PC-3 (cell line): ENCODE results near the gene GPC3. TPM values are rescaled to one million over a fixed set of nuclear protein-coding genes. Genes with fewer than 3 reads are reported as not detected.

ENCODE experiments used
- ATAC-seq: fragments of 200-7000 bp; cut with Tn5 transposase; 2 replicates; pipeline ENCODE4 v1.9.1; 2020; ENCODE audit warnings: mild to moderate bottlenecking, moderate library complexity
- BruUV-seq: library from RNA; stranded (reverse); fragments of 400-500 nt; replicated peaks from 2 replicates; lab custom pipeline; 2021; lab: Mats Ljungman, UMichigan
- CTCF ChIA-PET: fragments of 300-600 bp; sonication (Branson Sonifier 250); formaldehyde crosslinking; loops from one replicate; lab custom pipeline; 2022; ENCODE audit warnings: antibody characterized with exemption; lab: Charles Lee
- POLR2A ChIA-PET: fragments of 300-600 bp; sonication (Branson Sonifier 250); formaldehyde crosslinking; loops from one replicate; lab custom pipeline; 2022; ENCODE audit warnings: antibody characterized with exemption; ENCODE audit not compliant: unreplicated experiment; lab: Charles Lee
- DNase-seq: peaks from one replicate; pipeline ENCODE4 v3.0.0-alpha.2; 2015
- H2AFZ ChIP-seq: fragments of 300-600 bp; sonication (generic); 2 replicates; pipeline ENCODE4 v1.6.0; 2016; ENCODE audit warnings: antibody characterized with exemption, low read length
- H3F3A ChIP-seq: fragments of 300-600 bp; sonication (generic); one replicate; pipeline ENCODE4 v1.6.0; 2017; ENCODE audit warnings: antibody characterized with exemption, low read length, control low read depth, mild to moderate bottlenecking; ENCODE audit not compliant: unreplicated experiment
- H3K27ac ChIP-seq: fragments of 300-600 bp; sonication (generic); 2 replicates; pipeline ENCODE4 v1.5.1; 2016; ENCODE audit warnings: mild to moderate bottlenecking, low read length
- H3K27me3 ChIP-seq: fragments of 300-600 bp; sonication (generic); 2 replicates; pipeline ENCODE4 v1.6.1; 2016; ENCODE audit warnings: low read length, mixed read lengths
- H3K36me3 ChIP-seq: fragments of 300-600 bp; sonication (generic); 2 replicates; pipeline ENCODE4 v1.6.1; 2016; ENCODE audit warnings: low read depth, mixed run types, low read length, mixed read lengths
- H3K4me1 ChIP-seq: fragments of 300-600 bp; sonication (generic); 2 replicates; pipeline ENCODE4 v1.5.1; 2016; ENCODE audit warnings: low read length; ENCODE audit not compliant: insufficient read depth
- H3K4me2 ChIP-seq: fragments of 300-600 bp; sonication (generic); 2 replicates; pipeline ENCODE4 v1.6.0; 2016; ENCODE audit warnings: low read length
- H3K4me3 ChIP-seq: fragments of 300-600 bp; sonication (generic); 2 replicates; pipeline ENCODE4 v1.5.1; 2016; ENCODE audit warnings: mild to moderate bottlenecking, low read length, mixed read lengths
- H3K79me2 ChIP-seq: fragments of 300-600 bp; sonication (generic); 2 replicates; pipeline ENCODE4 v1.6.1; 2017; ENCODE audit warnings: low read length, mixed read lengths
- H3K9ac ChIP-seq: fragments of 300-600 bp; sonication (generic); 2 replicates; pipeline ENCODE4 v1.6.0; 2016; ENCODE audit warnings: mild to moderate bottlenecking, low read length
- H3K9me2 ChIP-seq: fragments of 300-600 bp; sonication (generic); replicated peaks from 2 replicates; pipeline ENCODE4 v1.6.1; 2016; ENCODE audit warnings: mixed run types, low read length, mixed read lengths
- H3K9me3 ChIP-seq: fragments of 300-600 bp; sonication (generic); 2 replicates; pipeline ENCODE4 v1.6.1; 2016; ENCODE audit warnings: low read length, mixed read lengths
- H4K20me1 ChIP-seq: fragments of 300-600 bp; sonication (generic); 2 replicates; pipeline ENCODE4 v1.6.1; 2016; ENCODE audit warnings: low read length, mixed read lengths
- CTCF ChIP-seq: fragments of 300-600 bp; sonication (generic); conservative IDR thresholded peaks from 2 replicates; pipeline ENCODE4 v1.5.1; 2017; ENCODE audit warnings: antibody characterized with exemption, low read depth, mild to moderate bottlenecking, low read length
- EZH2 ChIP-seq: fragments of 300-600 bp; sonication (generic); IDR thresholded peaks from one replicate; pipeline ENCODE4 v1.6.1; 2017; ENCODE audit warnings: antibody characterized with exemption, mild to moderate bottlenecking, low read length; ENCODE audit not compliant: unreplicated experiment
- EZH2phosphoT487 ChIP-seq: fragments of 300-600 bp; sonication (generic); IDR thresholded peaks from 2 replicates; pipeline ENCODE4 v1.6.1; 2018; ENCODE audit warnings: mild to moderate bottlenecking, antibody characterized with exemption, low read length, borderline replicate concordance
- intact Hi-C: fragments of 100-400 bp; cut with micrococcal nuclease; formaldehyde crosslinking; loops from 2 replicates; pipeline ENCODE4 v1.9.0; 2023
- total RNA-seq: library from RNA; depleted of rRNA; stranded (reverse); fragments of >200 nt; gene quantifications from 2 replicates; pipeline ENCODE4 v1.2.3, GENCODE V29; 2014

Gene GPC3
- total RNA-seq, 1 experiment from 2014 or later: not detected

- H3K79me2 ChIP-seq: no peaks in the 10 kb centered on the region
- ChIA-PET POLR2A (no interaction called here), CTCF (no interaction called here)
- H3K36me3 ChIP-seq: no peaks in the 10 kb centered on the region
- no peak overlapping the region for H2AFZ ChIP-seq
- no peak overlapping the region for H3K9ac ChIP-seq
- H3K4me1 ChIP-seq: no peaks in the 10 kb centered on the region
- ATAC-seq (no peak), DNase-seq (no peak)
- H3K27ac ChIP-seq: no peak overlapping the region
- no peak overlapping the region for H3K4me2 ChIP-seq
- TF ChIP-seq EZH2phosphoT487 (no peak), CTCF (no peak), EZH2 (no peak)
- peaks cover 31% of the 10 kb centered on the region for H3K27me3 ChIP-seq
- H3K4me3 ChIP-seq: no peak overlapping the region
- no TSS peak for BruUV-seq
- H4K20me1 ChIP-seq: no peaks in the 10 kb centered on the region
- no peaks in the 10 kb centered on the region for H3K9me3 ChIP-seq
- intact Hi-C loops: no loop called here
- H3F3A ChIP-seq: no peaks in the 10 kb centered on the region
- no peaks in the 10 kb centered on the region for H3K9me2 ChIP-seq
These were observed 35.2 kb downstream of the GPC3 start for GRCh38 chrX:133950214-133950613.

- Histone ChIP-seq H3K9me2 (no peaks in the 10 kb centered on the region), H3K79me2 (no peaks in the 10 kb centered on the region), H2AFZ (no peak overlapping the region), H3K9me3 (no peaks in the 10 kb centered on the region), H3K4me2 (no peak overlapping the region), H3K4me3 (no peak overlapping the region), H3F3A (no peaks in the 10 kb centered on the region), H4K20me1 (no peaks in the 10 kb centered on the region), H3K4me1 (no peaks in the 10 kb centered on the region), H3K9ac (no peak overlapping the region), H3K27ac (no peak overlapping the region), H3K27me3 (peaks cover 30% of the 10 kb centered on the region), H3K36me3 (no peaks in the 10 kb centered on the region)
- POLR2A ChIA-PET: no interaction called here
- CTCF ChIA-PET: no interaction called here
- no peak for ATAC-seq
- no peak for DNase-seq
- intact Hi-C loops: no loop called here
- TF ChIP-seq EZH2phosphoT487 (no peak), CTCF (no peak), EZH2 (no peak)
- no TSS peak for BruUV-seq
These were observed 36.5 kb downstream of the GPC3 start for GRCh38 chrX:133948895-133949294.

GRCh38 chrX:133947996-133948395, 37.4 kb downstream of the GPC3 start:
- DNase-seq (no peak), ATAC-seq (no peak)
- intact Hi-C loops: no loop called here
- Histone ChIP-seq H3K4me3 (no peak overlapping the region), H3K9me2 (no peaks in the 10 kb centered on the region), H3K4me2 (no peak overlapping the region), H3K4me1 (no peaks in the 10 kb centered on the region), H3K9ac (no peak overlapping the region), H3K27me3 (peaks cover 26% of the 10 kb centered on the region), H3F3A (no peaks in the 10 kb centered on the region), H2AFZ (no peak overlapping the region), H3K27ac (no peak overlapping the region), H3K79me2 (no peaks in the 10 kb centered on the region), H3K36me3 (no peaks in the 10 kb centered on the region), H4K20me1 (no peaks in the 10 kb centered on the region), H3K9me3 (no peaks in the 10 kb centered on the region)
- TF ChIP-seq CTCF (no peak), EZH2 (no peak), EZH2phosphoT487 (no peak)
- ChIA-PET POLR2A (no interaction called here), CTCF (interaction anchor here (0.5 kb wide), 1 partner anchor 299 kb away, joined by 7 read pairs; no protein-coding TSS in a partner anchor)
- BruUV-seq: no TSS peak
